Caco-2 (cell line): ENCODE measurements around the gene COPZ1. TPM values are rescaled to one million over a fixed set of nuclear protein-coding genes. Genes with fewer than 3 reads are reported as not detected.
"Not testable (repeated sequence)": the region's sequence is repeated elsewhere in the genome, so short reads cannot be mapped to it uniquely, and the experiment has no call there.

Experiments
- BruUV-seq: library from RNA; stranded (reverse); fragments of 400-500 nt; replicated peaks from 2 replicates; lab custom pipeline; 2021; lab: Mats Ljungman, UMichigan
- CTCF ChIA-PET: fragments of 300-600 bp; sonication (Branson Sonifier 250); formaldehyde crosslinking; loops from one replicate; lab custom pipeline; 2022; ENCODE audit warnings: antibody characterized with exemption; lab: Charles Lee
- POLR2A ChIA-PET: fragments of 300-600 bp; sonication (Branson Sonifier 250); formaldehyde crosslinking; loops from one replicate; lab custom pipeline; 2022; ENCODE audit warnings: antibody characterized with exemption; lab: Charles Lee
- DNase-seq, 2 experiments: peaks; one replicate each; pipeline versions ENCODE4 v3.0.0 to v3.0.0-alpha.2; 2020 to 2022
- H3K27me3 ChIP-seq: replicated peaks from 2 replicates; pipeline ENCODE4 v1.6.0; 2011; ENCODE audit warnings: low read length; ENCODE audit not compliant: control insufficient read depth, insufficient read depth
- H3K36me3 ChIP-seq: 2 replicates; pipeline ENCODE4 v1.5.1; 2011; ENCODE audit warnings: low read length; ENCODE audit not compliant: control insufficient read depth, insufficient read depth
- H3K4me1 ChIP-seq: fragments of 250-450 bp; sonication (Bioruptor Pico); 2 replicates; pipeline ENCODE4 v1.5.1; 2020; ENCODE audit warnings: mild to moderate bottlenecking
- H3K4me3 ChIP-seq: 2 replicates; pipeline ENCODE4 v1.5.1; 2011; ENCODE audit warnings: low read depth, mild to moderate bottlenecking, control low read depth, low read length
- H3K9me3 ChIP-seq: fragments of 250-450 bp; sonication (Bioruptor Pico); 2 replicates; pipeline ENCODE4 v1.5.1; 2020; ENCODE audit warnings: mild to moderate bottlenecking, moderate library complexity
- H3K27ac Mint-ChIP-seq: one replicate; pipeline ENCODE4 v1.8.0; 2022; ENCODE audit warnings: mixed read lengths; ENCODE audit not compliant: unreplicated experiment
- H3K27me3 Mint-ChIP-seq: one replicate; pipeline ENCODE4 v1.8.0; 2022; ENCODE audit warnings: mixed read lengths; ENCODE audit not compliant: insufficient read depth, unreplicated experiment
- H3K36me3 Mint-ChIP-seq: one replicate; pipeline ENCODE4 v1.8.0; 2022; ENCODE audit warnings: mild to moderate bottlenecking, mixed read lengths; ENCODE audit not compliant: insufficient read depth, unreplicated experiment
- H3K4me1 Mint-ChIP-seq: one replicate; pipeline ENCODE4 v1.8.0; 2022; ENCODE audit warnings: low read depth, mixed read lengths; ENCODE audit not compliant: unreplicated experiment
- H3K4me3 Mint-ChIP-seq: one replicate; pipeline ENCODE4 v1.8.0; 2022; ENCODE audit warnings: mild to moderate bottlenecking, moderate library complexity, mixed read lengths; ENCODE audit not compliant: unreplicated experiment
- H3K9me3 Mint-ChIP-seq: one replicate; pipeline ENCODE4 v1.8.0; 2022; ENCODE audit warnings: mixed read lengths; ENCODE audit not compliant: unreplicated experiment
- CTCF ChIP-seq, 2 experiments: fragments of 200-600 bp in 1 of 2; IDR thresholded peaks; 1 replicate in 1 of 2; 2 replicates in 1 of 2; pipeline versions ENCODE4 v1.5.1 to v1.8.0; 2011 to 2022; ENCODE audit warnings: antibody characterized with exemption in 1 of 2, control low read depth in 1 of 2, inconsistent platforms in 1 of 2, low read depth in 1 of 2, low read length in 1 of 2, mild to moderate bottlenecking in 1 of 2, moderate library complexity in 1 of 2; ENCODE audit not compliant: insufficient read depth in 1 of 2, severe bottlenecking in 1 of 2, unreplicated experiment in 1 of 2
- intact Hi-C: fragments of 100-400 bp; cut with micrococcal nuclease; formaldehyde crosslinking; loops from one replicate; pipeline ENCODE4 v1.10.0; 2022; ENCODE audit not compliant: unreplicated experiment
- total RNA-seq: library from RNA; stranded (reverse); gene quantifications from 2 replicates; pipeline ENCODE4 v1.2.3, GENCODE V29; 2022

The COPZ1 gene
- total RNA-seq, 1 experiment from 2014 or later = 129 TPM

GRCh38 chr12:54352891-54353874 lies 28.3 kb downstream of the COPZ1 start:
- intact Hi-C loops = no loop called here
- no peaks in the 10 kb centered on the region for H3K27me3 Mint-ChIP-seq
- CTCF ChIA-PET = interaction anchor here (0.7 to 1.4 kb wide), 3 partner anchors 17 to 121 kb away, joined by 3 to 11 read pairs (median 4); partner anchors contain the start of gene COPZ1
- no peak for DNase-seq
- H3K4me3 Mint-ChIP-seq = no peak overlapping the region
- H3K4me1 Mint-ChIP-seq = peaks cover 7% of the 10 kb centered on the region
- peaks cover 5% of the 10 kb centered on the region; the same call in 1 of the 2 replicates for H3K4me1 ChIP-seq
- H3K36me3 ChIP-seq = no peaks in the 10 kb centered on the region
- no TSS peak for BruUV-seq
- H3K9me3 Mint-ChIP-seq = no peaks in the 10 kb centered on the region
- POLR2A ChIA-PET = interaction anchor here (0.7 to 1.2 kb wide), 2 partner anchors 74 to 94 kb away, joined by 3 read pairs; partner anchors contain the start of gene CBX5
- H3K27ac Mint-ChIP-seq = no peak overlapping the region
- no peaks in the 10 kb centered on the region for H3K27me3 ChIP-seq
- TF ChIP-seq CTCF (IDR thresholded peaks at IDR 0.05; ENCODE audit: insufficient read depth in 1 of 2, low read depth in 1 of 2, low read length in 1 of 2, severe bottlenecking in 1 of 2, unreplicated experiment in 1 of 2) = no peak
- H3K36me3 Mint-ChIP-seq = peaks cover 24% of the 10 kb centered on the region
- no peaks in the 10 kb centered on the region for H3K9me3 ChIP-seq
- no peak overlapping the region for H3K4me3 ChIP-seq

- H3K4me1 ChIP-seq, H3K4me3 ChIP-seq, H3K4me3 Mint-ChIP-seq, POLR2A ChIA-PET, H3K4me1 Mint-ChIP-seq, H3K27me3 ChIP-seq, H3K9me3 Mint-ChIP-seq, H3K27me3 Mint-ChIP-seq, H3K36me3 ChIP-seq, H3K27ac Mint-ChIP-seq, DNase-seq, BruUV-seq, intact Hi-C loops, H3K9me3 ChIP-seq: not testable (repeated sequence)
- CTCF ChIA-PET = interaction anchor here (0.5 to 1.2 kb wide), 4 partner anchors 18 to 745 kb away, joined by 3 to 7 read pairs (median 4); no protein-coding TSS in a partner anchor
- H3K36me3 Mint-ChIP-seq = peaks cover 16% of the 10 kb centered on the region
Measured at GRCh38 chr12:54354271-54354670, 29.3 kb downstream of the COPZ1 start.

- BruUV-seq = no TSS peak
- peaks cover 7% of the 10 kb centered on the region for H3K4me1 Mint-ChIP-seq
- ChIA-PET POLR2A (no interaction called here), CTCF (interaction anchor here (0.7 kb wide), 1 partner anchor 341 kb away, joined by 3 read pairs; no protein-coding TSS in a partner anchor)
- H3K27ac Mint-ChIP-seq = no peak overlapping the region
- Histone ChIP-seq H3K27me3 (no peaks in the 10 kb centered on the region), H3K4me3 (no peak overlapping the region), H3K36me3 (no peaks in the 10 kb centered on the region), H3K4me1 (peaks cover 6% of the 10 kb centered on the region), H3K9me3 (no peaks in the 10 kb centered on the region)
- H3K36me3 Mint-ChIP-seq = peaks cover 6% of the 10 kb centered on the region
- no peak overlapping the region for H3K4me3 Mint-ChIP-seq
- TF ChIP-seq CTCF (IDR thresholded peaks at IDR 0.05; ENCODE audit: insufficient read depth in 1 of 2, low read depth in 1 of 2, low read length in 1 of 2, severe bottlenecking in 1 of 2, unreplicated experiment in 1 of 2) = no peak
- intact Hi-C loops = no loop called here
- no peaks in the 10 kb centered on the region for H3K27me3 Mint-ChIP-seq
- DNase-seq = no peak
- H3K9me3 Mint-ChIP-seq = no peaks in the 10 kb centered on the region
Measured at GRCh38 chr12:54355104-54355815, 30.3 kb downstream of the COPZ1 start.
